Measurements from ENCODE around the gene DEUP1. TPM values are rescaled to one million over a fixed set of nuclear protein-coding genes. Genes with fewer than 3 reads are reported as not detected.

The DEUP1 gene
- polyA plus RNA-seq, 1 of the 3 experiments (the other 2 are of a cell fraction): not detected

GRCh38 chr11:93291110-93291509, 39.4 kb upstream of the DEUP1 start:
- Histone ChIP-seq H3K9ac (no peak overlapping the region), H3K4me3 (ENCODE audit: low read depth in 2 of 2, low read length in 1 of 2) (no peak overlapping the region), H3K27me3 (ENCODE audit: insufficient read depth) (no peaks in the 10 kb centered on the region), H3K4me1 (ENCODE audit: control insufficient read depth in 1 of 2, insufficient read depth in 2 of 2, low read depth in 1 of 2, low read length in 1 of 2) (peaks cover 0 to 2% of the 10 kb centered on the region in 2 experiments; a peak in 1 of 4 replicates), H3K9me3 (no peaks in the 10 kb centered on the region), H3K4me2 (no peak overlapping the region), H3F3A (replicated peaks; ENCODE audit: insufficient read depth) (no peaks in the 10 kb centered on the region), H3K9me2 (no peaks in the 10 kb centered on the region), H2AFZ (ENCODE audit: low read depth) (no peak overlapping the region), H3K79me2 (ENCODE audit: insufficient read depth) (no peaks in the 10 kb centered on the region), H3K36me3 (replicated peaks in 1 of 2; ENCODE audit: control insufficient read depth in 1 of 2, insufficient read depth in 2 of 2, low read length in 1 of 2) (no peaks in the 10 kb centered on the region), H3K27ac (ENCODE audit: low read depth in 2 of 2, low read length in 1 of 2) (no peak overlapping the region), H4K20me1 (ENCODE audit: insufficient read depth) (no peaks in the 10 kb centered on the region)
- POLR2A ChIA-PET: interaction anchor here (0.7 kb wide), 1 partner anchor 9 kb away, joined by 4 read pairs; no protein-coding TSS in a partner anchor
- DNase-seq: no peak
- 33% methylated on average over 1 of the region's 1 CpG for WGBS (ENCODE audit: low lambda C conversion rate)
- CTCF ChIA-PET: no interaction called here
- TF ChIP-seq GATA2 (CRISPR knock-in tag; IDR thresholded peaks at IDR 0.05): no peak
- TF ChIP-seq MEF2A (IDR thresholded peaks at IDR 0.05; ENCODE audit: borderline replicate concordance, low read depth): no peak
- no peak for TF ChIP-seq ELF1 (IDR thresholded peaks at IDR 0.05)
- TF ChIP-seq MAX (IDR thresholded peaks at IDR 0.05; ENCODE audit: low read depth): no peak
- no peak for TF ChIP-seq USF2 (IDR thresholded peaks at IDR 0.05; ENCODE audit: borderline replicate concordance, low read depth, low read length)
- no peak for TF ChIP-seq NFIC (IDR thresholded peaks at IDR 0.05; ENCODE audit: borderline replicate concordance)
- TF ChIP-seq YY1 (IDR thresholded peaks at IDR 0.05; ENCODE audit: low read depth): no peak
- no peak for TF ChIP-seq RFX5 (IDR thresholded peaks at IDR 0.05; ENCODE audit: low read length)
- TF ChIP-seq, protein P1, sequence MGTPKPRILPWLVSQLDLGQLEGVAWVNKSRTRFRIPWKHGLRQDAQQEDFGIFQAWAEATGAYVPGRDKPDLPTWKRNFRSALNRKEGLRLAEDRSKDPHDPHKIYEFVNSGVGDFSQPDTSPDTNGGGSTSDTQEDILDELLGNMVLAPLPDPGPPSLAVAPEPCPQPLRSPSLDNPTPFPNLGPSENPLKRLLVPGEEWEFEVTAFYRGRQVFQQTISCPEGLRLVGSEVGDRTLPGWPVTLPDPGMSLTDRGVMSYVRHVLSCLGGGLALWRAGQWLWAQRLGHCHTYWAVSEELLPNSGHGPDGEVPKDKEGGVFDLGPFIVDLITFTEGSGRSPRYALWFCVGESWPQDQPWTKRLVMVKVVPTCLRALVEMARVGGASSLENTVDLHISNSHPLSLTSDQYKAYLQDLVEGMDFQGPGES (IDR thresholded peaks at IDR 0.05; ENCODE audit: low read depth, low read length): no peak
- TF ChIP-seq TCF12 (IDR thresholded peaks at IDR 0.05): no peak
- TF ChIP-seq RCOR1 (IDR thresholded peaks at IDR 0.05; ENCODE audit: low read length): no peak
- no peak for TF ChIP-seq FOSL2 (IDR thresholded peaks at IDR 0.05; ENCODE audit: borderline replicate concordance, low read depth)
- no peak for TF ChIP-seq FOXJ3 (CRISPR knock-in tag; IDR thresholded peaks at IDR 0.05)

- Histone ChIP-seq H3K9ac (no peak overlapping the region), H3K9me2 (no peaks in the 10 kb centered on the region), H3K4me2 (no peak overlapping the region), H4K20me1 (ENCODE audit: insufficient read depth) (no peaks in the 10 kb centered on the region), H3K27ac (ENCODE audit: low read depth in 2 of 2, low read length in 1 of 2) (no peak overlapping the region), H3K27me3 (ENCODE audit: insufficient read depth) (no peaks in the 10 kb centered on the region), H3K4me1 (ENCODE audit: control insufficient read depth in 1 of 2, insufficient read depth in 2 of 2, low read depth in 1 of 2, low read length in 1 of 2) (peaks cover 0 to 2% of the 10 kb centered on the region in 2 experiments; a peak in 1 of 4 replicates), H3K4me3 (ENCODE audit: low read depth in 2 of 2, low read length in 1 of 2) (no peak overlapping the region), H2AFZ (ENCODE audit: low read depth) (no peak overlapping the region), H3K36me3 (replicated peaks in 1 of 2; ENCODE audit: control insufficient read depth in 1 of 2, insufficient read depth in 2 of 2, low read length in 1 of 2) (no peaks in the 10 kb centered on the region), H3F3A (replicated peaks; ENCODE audit: insufficient read depth) (no peaks in the 10 kb centered on the region), H3K79me2 (ENCODE audit: insufficient read depth) (no peaks in the 10 kb centered on the region), H3K9me3 (no peaks in the 10 kb centered on the region)
- DNase-seq: no peak
- 25% methylated on average over 1 of the region's 1 CpG for WGBS (ENCODE audit: low lambda C conversion rate)
- ChIA-PET POLR2A (interaction anchor here (0.7 kb wide), 1 partner anchor 10 kb away, joined by 4 read pairs; no protein-coding TSS in a partner anchor), CTCF (no interaction called here)
- TF ChIP-seq NFIC (IDR thresholded peaks at IDR 0.05; ENCODE audit: borderline replicate concordance) (no peak), SIN3A (IDR thresholded peaks at IDR 0.05; ENCODE audit: borderline replicate concordance, low read depth, low read length) (no peak), REST (IDR thresholded peaks at IDR 0.05; ENCODE audit: low read depth, low read length) (no peak), TEAD4 (IDR thresholded peaks at IDR 0.05; ENCODE audit: borderline replicate concordance, insufficient read depth) (no peak), GABPA (IDR thresholded peaks at IDR 0.05; ENCODE audit: low read depth) (no peak), FOSL2 (IDR thresholded peaks at IDR 0.05; ENCODE audit: borderline replicate concordance, low read depth) (no peak), PBX3 (IDR thresholded peaks at IDR 0.05) (no peak)
- TF ChIP-seq, protein P1 (IDR thresholded peaks at IDR 0.05; ENCODE audit: low read depth, low read length): no peak
These were observed 38.6 kb upstream of the DEUP1 start for GRCh38 chr11:93291898-93292297.
